DMS153 treated with DMSO at 0.1 percent for 48 hours (cell line): Measurements from ENCODE around the gene CEP295NL.
"Not testable (repeated sequence)": the region's sequence is repeated elsewhere in the genome, so short reads cannot be mapped to it uniquely, and the experiment has no call there.

Source experiments
- DNase-seq: peaks from one replicate; lab custom pipeline; 2025; ENCODE audit not compliant: unreplicated experiment; lab: John Stamatoyannopoulos, UW

The CEP295NL gene

GRCh38 chr17:78867046-78867445 is 36.0 kb downstream of the CEP295NL start:
- DNase-seq = not testable (repeated sequence)

- DNase-seq = peak; percentile 50
Observed at GRCh38 chr17:78865682-78866390, 37.2 kb downstream of the CEP295NL start.

GRCh38 chr17:78864117-78864516 is 38.9 kb downstream of the CEP295NL start:
- DNase-seq = no peak

- DNase-seq = no peak
Observed at GRCh38 chr17:78862073-78863023, 40.7 kb downstream of the CEP295NL start.

GRCh38 chr17:78861229-78861628 is 41.8 kb downstream of the CEP295NL start:
- no peak for DNase-seq

- DNase-seq = no peak
Observed at GRCh38 chr17:78859051-78859450, 44.0 kb downstream of the CEP295NL start.

GRCh38 chr17:78857266-78857665 is 45.7 kb downstream of the CEP295NL start:
- DNase-seq = no peak

- no peak for DNase-seq
Observed at GRCh38 chr17:78855561-78856165, 47.3 kb downstream of the CEP295NL start.

- DNase-seq = no peak
Observed at GRCh38 chr17:78854508-78854907, 48.5 kb downstream of the CEP295NL start.

- DNase-seq = no peak
Observed at GRCh38 chr17:78853926-78854394, 49.0 kb downstream of the CEP295NL start.

- DNase-seq = no peak
Observed at GRCh38 chr17:78852709-78853121, 50.3 kb downstream of the CEP295NL start.

- no peak for DNase-seq
Observed at GRCh38 chr17:78849026-78849425, 54.0 kb downstream of the CEP295NL start.

GRCh38 chr17:78847052-78847451 is 55.9 kb downstream of the CEP295NL start:
- DNase-seq = no peak

GRCh38 chr17:78844301-78845005 is 58.5 kb downstream of the CEP295NL start:
- DNase-seq = no peak

- peak; percentile 38 for DNase-seq
Observed at GRCh38 chr17:78842881-78843565, 60.0 kb downstream of the CEP295NL start.

GRCh38 chr17:78840780-78841611 is 62.0 kb downstream of the CEP295NL start, which contains the start of gene USP36:
Gene USP36, minus strand, starts transcription at chr17:78840814. Its CDS starts 4,451 bp downstream, at chr17:78836363.
- DNase-seq = peak; percentile 96
